HepG2 (cell line): Measurements from ENCODE around the gene MGST1.

Source experiments
- CHD2 ChIP-seq: IDR thresholded peaks from 2 replicates; pipeline ENCODE4 v1.6.1; 2011; ENCODE audit warnings: low read depth, low read length, improper control_type of control experiment
- HOXD1 ChIP-seq: sonication (generic); formaldehyde crosslinking; IDR thresholded peaks from 2 replicates; pipeline ENCODE4 v1.5.0; 2020; ENCODE audit warnings: missing genetic modification reagents
- KDM1A ChIP-seq: IDR thresholded peaks from 2 replicates; pipeline ENCODE4 v1.6.1; 2016; ENCODE audit warnings: missing compliant biosample characterization
- NFE2L2 ChIP-seq: fragments of 150-350 bp; IDR thresholded peaks from 2 replicates; pipeline ENCODE4 v1.6.1; 2014; ENCODE audit warnings: low read length
- POLR2A ChIP-seq, 2 experiments: IDR thresholded peaks; 2 replicates each; pipeline ENCODE4 v1.6.1; 2011; ENCODE audit warnings: low read depth in 2 of 2, low read length in 2 of 2, mild to moderate bottlenecking in 1 of 2, moderate library complexity in 1 of 2; ENCODE audit not compliant: insufficient read depth in 1 of 2
- SETDB1 ChIP-seq: sonication (generic); formaldehyde crosslinking; IDR thresholded peaks from 2 replicates; pipeline ENCODE4 v1.5.1; 2020; ENCODE audit warnings: missing genetic modification reagents, mild to moderate bottlenecking, borderline replicate concordance
- ZNF761 ChIP-seq: sonication (generic); formaldehyde crosslinking; conservative IDR thresholded peaks from 2 replicates; pipeline ENCODE4 v1.4.0; 2020; ENCODE audit warnings: mild to moderate bottlenecking, missing genetic modification reagents
- TF ChIP-seq, protein P1 (sequence below): sonication (generic); formaldehyde crosslinking; IDR thresholded peaks from 2 replicates; pipeline ENCODE4 v1.4.0; 2020; ENCODE audit warnings: missing genetic modification reagents, mild to moderate bottlenecking, borderline replicate concordance
- TF ChIP-seq, protein P2 (sequence below): sonication (generic); formaldehyde crosslinking; IDR thresholded peaks from 2 replicates; pipeline ENCODE4 v1.4.0; 2020; ENCODE audit warnings: missing genetic modification reagents
- TF ChIP-seq, protein P3 (sequence below): sonication (generic); formaldehyde crosslinking; IDR thresholded peaks from 2 replicates; pipeline ENCODE4 v1.4.0; 2020; ENCODE audit warnings: missing genetic modification reagents, mild to moderate bottlenecking, borderline replicate concordance
- TF ChIP-seq, protein P4 (sequence below): sonication (generic); formaldehyde crosslinking; IDR thresholded peaks from 2 replicates; pipeline ENCODE4 v1.5.0; 2020; ENCODE audit warnings: mild to moderate bottlenecking, missing genetic modification reagents, moderate library complexity

DNA sequence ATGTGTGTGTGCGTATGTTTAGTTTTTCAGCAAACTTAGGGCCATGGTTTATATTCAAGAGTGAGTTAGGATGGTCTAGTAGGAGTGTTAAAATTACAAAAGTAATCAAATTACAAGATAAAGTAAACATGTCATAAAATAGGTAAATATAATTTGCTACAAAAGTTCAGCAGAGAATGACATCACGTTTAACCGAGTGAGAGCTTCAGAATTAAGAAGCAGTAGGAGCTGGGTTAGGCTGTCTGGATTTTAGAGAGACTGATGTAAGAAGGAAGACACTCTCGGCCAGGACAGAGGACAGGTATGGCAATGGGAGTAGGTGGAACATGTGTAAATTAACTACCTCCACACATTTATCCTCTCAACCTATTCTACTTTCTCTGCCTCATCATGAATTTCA is 11.6 kb upstream of the MGST1 start:
- no peak for TF ChIP-seq POLR2A (IDR thresholded peaks at IDR 0.05; ENCODE audit: insufficient read depth in 1 of 2, low read depth in 2 of 2, low read length in 2 of 2)
- TF ChIP-seq, protein P1, sequence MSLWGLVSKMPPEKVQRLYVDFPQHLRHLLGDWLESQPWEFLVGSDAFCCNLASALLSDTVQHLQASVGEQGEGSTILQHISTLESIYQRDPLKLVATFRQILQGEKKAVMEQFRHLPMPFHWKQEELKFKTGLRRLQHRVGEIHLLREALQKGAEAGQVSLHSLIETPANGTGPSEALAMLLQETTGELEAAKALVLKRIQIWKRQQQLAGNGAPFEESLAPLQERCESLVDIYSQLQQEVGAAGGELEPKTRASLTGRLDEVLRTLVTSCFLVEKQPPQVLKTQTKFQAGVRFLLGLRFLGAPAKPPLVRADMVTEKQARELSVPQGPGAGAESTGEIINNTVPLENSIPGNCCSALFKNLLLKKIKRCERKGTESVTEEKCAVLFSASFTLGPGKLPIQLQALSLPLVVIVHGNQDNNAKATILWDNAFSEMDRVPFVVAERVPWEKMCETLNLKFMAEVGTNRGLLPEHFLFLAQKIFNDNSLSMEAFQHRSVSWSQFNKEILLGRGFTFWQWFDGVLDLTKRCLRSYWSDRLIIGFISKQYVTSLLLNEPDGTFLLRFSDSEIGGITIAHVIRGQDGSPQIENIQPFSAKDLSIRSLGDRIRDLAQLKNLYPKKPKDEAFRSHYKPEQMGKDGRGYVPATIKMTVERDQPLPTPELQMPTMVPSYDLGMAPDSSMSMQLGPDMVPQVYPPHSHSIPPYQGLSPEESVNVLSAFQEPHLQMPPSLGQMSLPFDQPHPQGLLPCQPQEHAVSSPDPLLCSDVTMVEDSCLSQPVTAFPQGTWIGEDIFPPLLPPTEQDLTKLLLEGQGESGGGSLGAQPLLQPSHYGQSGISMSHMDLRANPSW (CRISPR knock-in tag): no peak
- TF ChIP-seq CHD2: no peak
- TF ChIP-seq SETDB1 (CRISPR knock-in tag): no peak
- TF ChIP-seq, protein P2, sequence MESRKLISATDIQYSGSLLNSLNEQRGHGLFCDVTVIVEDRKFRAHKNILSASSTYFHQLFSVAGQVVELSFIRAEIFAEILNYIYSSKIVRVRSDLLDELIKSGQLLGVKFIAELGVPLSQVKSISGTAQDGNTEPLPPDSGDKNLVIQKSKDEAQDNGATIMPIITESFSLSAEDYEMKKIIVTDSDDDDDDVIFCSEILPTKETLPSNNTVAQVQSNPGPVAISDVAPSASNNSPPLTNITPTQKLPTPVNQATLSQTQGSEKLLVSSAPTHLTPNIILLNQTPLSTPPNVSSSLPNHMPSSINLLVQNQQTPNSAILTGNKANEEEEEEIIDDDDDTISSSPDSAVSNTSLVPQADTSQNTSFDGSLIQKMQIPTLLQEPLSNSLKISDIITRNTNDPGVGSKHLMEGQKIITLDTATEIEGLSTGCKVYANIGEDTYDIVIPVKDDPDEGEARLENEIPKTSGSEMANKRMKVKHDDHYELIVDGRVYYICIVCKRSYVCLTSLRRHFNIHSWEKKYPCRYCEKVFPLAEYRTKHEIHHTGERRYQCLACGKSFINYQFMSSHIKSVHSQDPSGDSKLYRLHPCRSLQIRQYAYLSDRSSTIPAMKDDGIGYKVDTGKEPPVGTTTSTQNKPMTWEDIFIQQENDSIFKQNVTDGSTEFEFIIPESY (CRISPR knock-in tag): no peak
- no peak for TF ChIP-seq KDM1A (CRISPR knock-in tag)
- TF ChIP-seq, protein P3, sequence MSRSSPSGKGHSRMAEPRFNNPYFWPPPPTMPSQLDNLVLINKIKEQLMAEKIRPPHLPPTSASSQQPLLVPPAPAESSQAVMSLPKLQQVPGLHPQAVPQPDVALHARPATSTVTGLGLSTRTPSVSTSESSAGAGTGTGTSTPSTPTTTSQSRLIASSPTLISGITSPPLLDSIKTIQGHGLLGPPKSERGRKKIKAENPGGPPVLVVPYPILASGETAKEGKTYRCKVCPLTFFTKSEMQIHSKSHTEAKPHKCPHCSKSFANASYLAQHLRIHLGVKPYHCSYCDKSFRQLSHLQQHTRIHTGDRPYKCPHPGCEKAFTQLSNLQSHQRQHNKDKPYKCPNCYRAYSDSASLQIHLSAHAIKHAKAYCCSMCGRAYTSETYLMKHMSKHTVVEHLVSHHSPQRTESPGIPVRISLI (CRISPR knock-in tag): no peak
- TF ChIP-seq HOXD1: no peak
- TF ChIP-seq ZNF761 (CRISPR knock-in tag): no peak
- TF ChIP-seq, protein P4, sequence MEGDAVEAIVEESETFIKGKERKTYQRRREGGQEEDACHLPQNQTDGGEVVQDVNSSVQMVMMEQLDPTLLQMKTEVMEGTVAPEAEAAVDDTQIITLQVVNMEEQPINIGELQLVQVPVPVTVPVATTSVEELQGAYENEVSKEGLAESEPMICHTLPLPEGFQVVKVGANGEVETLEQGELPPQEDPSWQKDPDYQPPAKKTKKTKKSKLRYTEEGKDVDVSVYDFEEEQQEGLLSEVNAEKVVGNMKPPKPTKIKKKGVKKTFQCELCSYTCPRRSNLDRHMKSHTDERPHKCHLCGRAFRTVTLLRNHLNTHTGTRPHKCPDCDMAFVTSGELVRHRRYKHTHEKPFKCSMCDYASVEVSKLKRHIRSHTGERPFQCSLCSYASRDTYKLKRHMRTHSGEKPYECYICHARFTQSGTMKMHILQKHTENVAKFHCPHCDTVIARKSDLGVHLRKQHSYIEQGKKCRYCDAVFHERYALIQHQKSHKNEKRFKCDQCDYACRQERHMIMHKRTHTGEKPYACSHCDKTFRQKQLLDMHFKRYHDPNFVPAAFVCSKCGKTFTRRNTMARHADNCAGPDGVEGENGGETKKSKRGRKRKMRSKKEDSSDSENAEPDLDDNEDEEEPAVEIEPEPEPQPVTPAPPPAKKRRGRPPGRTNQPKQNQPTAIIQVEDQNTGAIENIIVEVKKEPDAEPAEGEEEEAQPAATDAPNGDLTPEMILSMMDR (CRISPR knock-in tag): no peak
- no peak for TF ChIP-seq NFE2L2
